ENCODE data around the gene PHLPP2.
"Not testable (repeated sequence)": the region's sequence is repeated elsewhere in the genome, so short reads cannot be mapped to it uniquely, and the experiment has no call there.

PHLPP2 gene

DNA sequence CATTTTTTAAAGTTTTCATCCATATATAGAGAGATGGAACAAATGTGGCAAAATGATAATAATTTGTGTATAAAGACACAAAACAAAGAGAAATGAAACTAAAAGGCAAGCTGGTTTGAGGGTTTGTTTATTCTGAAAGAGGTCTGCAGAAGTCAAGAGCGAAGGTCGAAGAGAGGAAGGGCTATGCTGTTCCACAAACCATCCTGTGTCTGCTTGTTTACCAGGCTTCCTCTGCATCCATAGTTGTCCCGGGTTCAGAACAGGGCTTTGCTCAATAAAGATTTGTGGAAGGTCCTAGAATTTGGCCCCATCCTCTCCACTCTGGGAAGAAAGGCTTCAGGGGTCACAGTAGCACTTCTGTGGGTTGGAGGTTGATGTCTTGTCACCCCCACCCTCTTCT lies 100.9 kb downstream of the PHLPP2 start:
- no peak for DNase-seq (ENCODE audit: low spot score)

DNA sequence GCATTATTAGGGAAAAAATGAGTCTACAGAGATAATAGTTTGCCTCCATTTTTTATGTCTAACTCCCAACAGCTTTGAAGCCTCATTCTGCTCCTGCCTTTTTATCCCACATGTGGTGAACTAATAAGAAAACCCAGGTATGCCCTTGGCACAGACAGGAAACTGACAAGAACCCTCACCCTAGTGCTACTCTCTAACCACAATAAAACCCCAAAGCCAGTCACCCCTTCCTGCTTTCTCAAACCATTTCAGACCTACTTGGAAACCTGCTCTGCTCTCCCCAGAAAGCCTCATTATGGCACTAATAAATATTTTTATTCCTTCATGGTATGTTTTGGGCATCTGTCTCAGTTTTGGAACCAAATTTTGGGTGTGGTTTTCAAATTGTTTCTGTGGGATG lies 102.4 kb downstream of the PHLPP2 start:
- no peak for DNase-seq (ENCODE audit: low spot score)

DNA sequence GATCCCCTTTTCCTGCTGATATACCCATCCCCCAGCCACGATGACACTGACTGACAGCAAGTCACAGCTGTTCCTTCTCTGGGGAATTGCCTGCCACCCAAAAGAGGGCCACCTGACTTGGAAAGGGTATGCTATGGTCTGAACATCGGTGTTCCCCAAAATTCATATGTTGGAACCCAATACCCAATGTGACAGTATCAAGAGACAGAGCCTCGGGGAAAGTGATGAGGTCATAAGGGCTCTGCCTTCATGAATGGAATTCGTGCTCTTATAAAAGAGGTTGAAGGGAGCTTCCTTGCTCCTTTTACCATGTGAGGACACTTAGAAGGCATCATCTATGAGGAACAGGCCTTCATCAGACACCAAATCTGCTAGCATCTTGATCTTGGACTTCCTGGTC lies 106.1 kb downstream of the PHLPP2 start:
- DNase-seq (ENCODE audit: low spot score) = no peak

DNA sequence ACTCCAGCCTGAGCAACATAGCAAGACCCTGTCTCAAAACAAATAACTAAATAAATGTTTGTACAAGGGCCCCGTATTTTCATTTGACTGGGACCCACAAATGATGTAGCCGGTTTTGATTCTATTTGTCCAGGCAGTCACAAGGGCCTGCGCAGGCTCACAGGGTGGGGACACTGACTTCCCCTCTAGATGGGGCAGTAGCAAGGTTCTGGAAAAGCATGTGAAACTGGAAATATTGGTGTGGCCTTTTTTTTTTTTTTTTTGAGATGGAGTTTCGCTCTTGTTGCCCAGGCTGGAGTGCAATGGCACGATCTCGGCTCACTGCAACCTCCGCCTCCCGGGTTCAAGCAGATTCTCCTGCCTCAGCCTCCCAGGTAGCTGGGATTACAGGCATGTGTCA lies 109.5 kb downstream of the PHLPP2 start:
- DNase-seq (ENCODE audit: low spot score) = not testable (repeated sequence)

DNA sequence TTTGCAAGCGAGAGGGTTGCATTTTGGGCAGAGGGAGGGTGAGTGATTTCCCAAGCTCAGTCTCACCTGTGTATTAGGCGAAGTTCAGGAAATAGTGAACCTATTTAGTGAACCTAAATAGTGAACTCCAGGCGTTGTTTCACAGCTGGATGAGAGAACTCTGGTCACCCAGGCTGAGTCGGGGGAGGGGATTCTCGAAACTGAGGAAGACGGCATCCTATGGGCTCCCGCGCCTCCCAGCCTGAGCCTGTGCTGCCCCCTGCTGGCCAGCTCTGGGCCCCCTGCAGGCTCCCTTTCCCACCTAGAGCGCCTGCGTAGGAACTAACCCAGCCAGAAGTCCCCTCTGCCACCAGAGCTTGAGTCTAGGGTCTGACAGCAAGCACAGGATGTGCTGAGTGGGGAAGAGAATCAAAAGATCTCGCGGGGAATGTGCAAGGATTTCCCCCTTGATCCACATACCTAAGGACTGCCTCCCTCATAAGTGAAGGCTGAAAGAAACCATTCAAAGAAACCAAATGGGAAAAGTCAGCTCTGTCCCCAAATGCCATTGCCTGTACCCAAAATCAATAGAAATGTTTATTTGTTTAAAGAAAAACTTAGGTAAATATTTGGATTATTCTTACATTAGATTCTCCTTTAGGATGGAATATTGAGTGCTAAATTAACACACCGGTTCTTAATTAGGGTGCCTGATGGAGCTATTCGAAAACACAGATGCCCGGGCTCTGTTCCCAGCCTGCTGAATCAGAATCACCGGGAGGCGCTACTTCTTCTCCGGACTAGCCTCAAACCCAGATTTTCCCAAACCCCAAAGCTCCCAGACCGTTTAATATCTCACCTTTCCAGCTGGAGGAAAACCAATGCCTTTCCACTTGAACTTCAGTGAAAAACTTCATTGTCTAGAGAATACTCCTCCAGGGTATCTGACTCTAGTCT lies 113.3 kb downstream of the PHLPP2 start:
- peak; percentile 58 for DNase-seq (ENCODE audit: low spot score)

DNA sequence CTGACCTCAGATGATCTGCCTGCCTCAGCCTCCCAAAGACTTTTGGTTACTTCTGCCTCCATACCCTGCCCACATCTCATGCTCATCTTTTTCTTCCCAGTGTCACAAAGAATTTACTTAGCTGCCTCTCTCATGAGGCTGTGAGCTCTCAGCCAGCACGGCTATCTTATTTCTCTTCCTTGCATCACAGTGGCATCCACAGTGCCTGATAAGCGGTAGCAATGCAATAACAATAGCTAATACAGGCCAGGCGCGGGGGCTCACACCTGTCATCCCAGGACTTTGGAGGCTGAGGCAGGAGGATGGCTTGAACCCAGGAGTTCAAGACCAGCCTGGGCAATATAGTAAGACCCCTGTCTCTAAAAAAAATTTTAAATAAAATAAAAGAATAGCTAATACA lies 114.1 kb downstream of the PHLPP2 start:
- DNase-seq (ENCODE audit: low spot score) = no peak

DNA sequence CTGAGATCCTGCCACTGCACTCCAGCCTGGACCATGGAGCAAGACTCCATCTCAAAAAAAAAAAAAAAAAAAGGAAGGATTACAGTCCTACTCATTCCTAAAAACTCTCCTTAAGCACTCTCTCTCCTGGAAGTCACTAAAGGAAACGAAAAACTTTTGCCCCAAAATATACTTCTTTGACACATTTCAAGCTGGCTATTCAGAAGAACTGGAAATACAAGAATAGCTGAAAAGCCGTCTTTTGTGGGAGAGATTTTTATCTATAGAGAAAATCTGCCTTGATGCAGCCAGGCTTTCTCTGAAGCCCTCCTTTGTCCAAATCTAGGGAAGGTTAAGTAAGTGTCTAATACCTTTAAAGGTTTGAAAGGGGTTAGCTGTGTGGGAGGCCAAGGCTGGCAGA lies 115.4 kb downstream of the PHLPP2 start:
- no peak for DNase-seq (ENCODE audit: low spot score)

DNA sequence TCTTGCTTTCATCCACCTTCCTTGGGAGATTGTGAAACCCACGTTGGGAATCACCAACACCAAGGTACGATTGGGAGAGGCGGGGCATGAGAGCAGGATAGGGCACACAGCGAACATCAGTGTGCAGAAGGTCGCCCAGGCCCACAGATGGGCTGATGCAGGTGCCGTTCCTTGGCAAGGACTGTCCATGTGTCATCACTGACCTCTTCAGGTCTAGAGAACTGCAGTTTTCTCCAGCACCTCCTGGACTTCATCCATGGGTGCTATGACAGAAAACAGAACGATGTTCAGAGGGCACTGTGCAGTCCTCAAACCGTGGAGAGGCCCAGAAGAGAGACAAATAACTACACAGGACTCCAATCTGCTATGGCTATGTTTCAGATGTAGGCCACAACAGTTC lies 123.7 kb downstream of the PHLPP2 start:
- DNase-seq (ENCODE audit: low spot score) = no peak

DNA sequence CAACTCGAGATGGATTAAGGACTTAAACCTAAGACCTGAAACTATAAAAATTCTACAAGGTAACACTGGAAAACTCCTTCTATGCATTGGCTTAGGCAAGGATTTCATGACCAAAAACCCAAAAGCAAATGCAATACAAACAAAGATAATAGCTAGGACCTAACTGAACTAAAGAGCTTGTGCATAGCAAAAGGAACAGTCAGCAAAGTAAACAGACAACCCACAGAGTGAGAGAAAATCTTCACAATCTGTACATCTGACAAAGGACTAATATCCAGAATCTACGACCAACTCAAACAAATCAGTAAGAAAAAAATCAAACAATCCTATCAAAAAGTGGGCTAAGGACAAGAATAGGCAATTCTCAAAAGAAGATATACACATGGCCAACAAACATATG lies 126.1 kb downstream of the PHLPP2 start:
- not testable (repeated sequence) for DNase-seq (ENCODE audit: low spot score)

DNA sequence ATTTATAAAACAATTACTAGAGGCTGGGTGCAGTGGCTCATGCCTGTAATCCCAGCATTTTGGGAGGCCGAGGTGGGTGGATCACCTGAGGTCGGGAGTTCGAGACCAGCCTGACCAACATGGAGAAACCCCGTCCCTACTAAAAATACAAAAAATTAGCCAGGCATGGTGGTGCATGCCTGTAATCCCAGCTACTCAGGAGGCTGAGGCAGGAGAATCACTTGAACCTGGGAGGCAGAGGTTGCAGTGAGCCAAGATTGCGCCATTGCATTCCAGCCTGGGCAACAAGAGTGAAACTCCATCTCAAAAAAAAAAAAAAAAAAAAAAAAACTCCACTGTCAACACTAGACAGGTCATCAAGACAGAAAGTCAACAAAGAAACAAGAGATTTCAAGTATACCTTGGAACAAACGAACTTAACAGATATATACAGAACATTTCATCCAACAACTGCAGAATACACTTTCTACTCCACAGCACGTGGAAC lies 129.1 kb downstream of the PHLPP2 start:
- not testable (repeated sequence) for DNase-seq (ENCODE audit: low spot score)

Measured in LoVo (cell line).